ENCODE measurements around the gene MYLIP. TPM values are rescaled to one million over a fixed set of nuclear protein-coding genes. Genes with fewer than 3 reads are reported as not detected.
A peak's percentile ranks its signal among the peaks of the same experiment; 100 is the strongest.

The MYLIP gene
- total and polyA plus RNA-seq, 2 of the 13 experiments (the other 11 are each of a cell fraction or from before 2014, with no cell fraction given), result 3.4 to 10.8 TPM

DNA sequence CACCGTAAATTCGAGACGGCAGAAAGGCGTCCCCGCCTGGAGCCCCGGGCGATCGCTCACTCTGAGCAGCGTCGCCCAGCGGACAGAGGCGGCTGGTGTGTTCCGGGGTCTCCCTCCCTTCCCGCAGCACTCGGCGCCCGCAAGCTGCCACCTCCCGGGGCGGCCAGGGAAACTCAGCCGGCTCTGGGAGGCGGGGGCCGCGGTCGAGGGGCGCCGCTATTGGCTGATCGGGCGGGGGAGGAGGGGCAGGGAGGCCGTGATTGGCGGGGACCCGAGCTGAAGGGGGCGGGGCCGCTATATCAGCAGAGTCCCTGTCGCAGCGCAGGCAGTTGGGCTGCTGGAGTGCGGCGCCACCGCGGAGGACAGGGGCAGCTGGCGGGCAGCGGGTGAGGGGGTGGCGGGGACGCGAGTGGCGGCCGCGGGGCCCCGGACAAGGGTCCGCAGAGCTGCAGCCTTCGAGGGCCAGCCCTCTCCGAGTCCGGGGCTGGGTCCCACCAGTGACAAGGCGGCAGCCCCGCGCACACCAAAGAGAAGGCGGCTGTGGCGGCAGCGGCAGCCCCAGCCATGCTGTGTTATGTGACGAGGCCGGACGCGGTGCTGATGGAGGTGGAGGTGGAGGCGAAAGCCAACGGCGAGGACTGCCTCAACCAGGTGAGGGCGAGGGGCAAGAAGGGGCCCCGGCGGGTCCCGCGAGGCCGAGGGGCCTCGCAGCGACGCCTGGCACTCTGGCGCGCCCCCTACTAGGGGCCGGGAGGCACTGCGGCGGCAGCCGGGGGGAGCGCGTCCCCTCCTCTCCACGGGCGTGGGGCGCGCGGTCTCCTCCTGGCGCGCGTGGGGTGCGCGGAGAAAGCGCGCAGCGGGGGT is at the start of gene MYLIP (continued):
- TF ChIP-seq CCAR2 (optimal IDR thresholded peaks at IDR 0.05; ENCODE audit: low read depth, low read length), result no peak
- peak; percentile 96 for TF ChIP-seq ZSCAN31 (CRISPR knock-in tag; IDR thresholded peaks at IDR 0.05; ENCODE audit: low read depth)
- TF ChIP-seq DR1 (CRISPR knock-in tag; IDR thresholded peaks at IDR 0.05), result peak; percentile 99
- no peak for TF ChIP-seq CEBPB (IDR thresholded peaks at IDR 0.05; ENCODE audit: borderline replicate concordance, low read depth, low read length)
- TF ChIP-seq ZNF274 (CRISPR knock-in tag; IDR thresholded peaks at IDR 0.05), result peak; percentile 93
- TF ChIP-seq ZMAT3 (CRISPR knock-in tag; conservative IDR thresholded peaks at IDR 0.05), result peak; percentile 88
- TF ChIP-seq ZFP37 (CRISPR knock-in tag; IDR thresholded peaks at IDR 0.05; ENCODE audit: borderline replicate concordance), result peak; percentile 55; the same call in 1 of the 2 replicates
- no peak for TF ChIP-seq ZFYVE20 (CRISPR knock-in tag; IDR thresholded peaks at IDR 0.05; ENCODE audit: borderline replicate concordance, low read depth)
- peak; percentile 80; the same call in 1 of the 2 replicates for TF ChIP-seq ZNF232 (CRISPR knock-in tag; IDR thresholded peaks at IDR 0.05; ENCODE audit: borderline replicate concordance)
- no peak for TF ChIP-seq ZNF530 (CRISPR knock-in tag; IDR thresholded peaks at IDR 0.05; ENCODE audit: low read depth)
- no peak for TF ChIP-seq TCF7L2 (IDR thresholded peaks at IDR 0.05; ENCODE audit: low read depth, low read length)
- TF ChIP-seq ZFAT (CRISPR knock-in tag; conservative IDR thresholded peaks at IDR 0.05), result peak; percentile 80; the same call in 1 of the 2 replicates
- TF ChIP-seq PRDM4 (CRISPR knock-in tag; IDR thresholded peaks at IDR 0.05; ENCODE audit: borderline replicate concordance), result no peak; the same call in 1 of the 2 replicates
- no peak; the same call in 1 of the 2 replicates for TF ChIP-seq MEIS1 (CRISPR knock-in tag; IDR thresholded peaks at IDR 0.05; ENCODE audit: borderline replicate concordance)
- no peak; the same call in none of the 2 replicates for TF ChIP-seq ZNF749 (CRISPR knock-in tag; IDR thresholded peaks at IDR 0.05; ENCODE audit: borderline replicate concordance)
- no peak for TF ChIP-seq ZBTB21 (CRISPR knock-in tag; IDR thresholded peaks at IDR 0.05)
- TF ChIP-seq, protein P1, sequence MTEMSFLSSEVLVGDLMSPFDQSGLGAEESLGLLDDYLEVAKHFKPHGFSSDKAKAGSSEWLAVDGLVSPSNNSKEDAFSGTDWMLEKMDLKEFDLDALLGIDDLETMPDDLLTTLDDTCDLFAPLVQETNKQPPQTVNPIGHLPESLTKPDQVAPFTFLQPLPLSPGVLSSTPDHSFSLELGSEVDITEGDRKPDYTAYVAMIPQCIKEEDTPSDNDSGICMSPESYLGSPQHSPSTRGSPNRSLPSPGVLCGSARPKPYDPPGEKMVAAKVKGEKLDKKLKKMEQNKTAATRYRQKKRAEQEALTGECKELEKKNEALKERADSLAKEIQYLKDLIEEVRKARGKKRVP (CRISPR knock-in tag; IDR thresholded peaks at IDR 0.05), result peak in 1 of 2 experiments; percentile 77; a peak in 2 of 4 replicates
- peak; percentile 82 for TF ChIP-seq FOXK1 (CRISPR knock-in tag; IDR thresholded peaks at IDR 0.05; ENCODE audit: borderline replicate concordance, low read depth)
- TF ChIP-seq ZSCAN9 (CRISPR knock-in tag; IDR thresholded peaks at IDR 0.05; ENCODE audit: borderline replicate concordance), result peak; percentile 93; the same call in 1 of the 2 replicates
- TF ChIP-seq HNRNPH1 (optimal IDR thresholded peaks at IDR 0.05; ENCODE audit: low read depth, low read length), result no peak
- TF ChIP-seq, protein P2, sequence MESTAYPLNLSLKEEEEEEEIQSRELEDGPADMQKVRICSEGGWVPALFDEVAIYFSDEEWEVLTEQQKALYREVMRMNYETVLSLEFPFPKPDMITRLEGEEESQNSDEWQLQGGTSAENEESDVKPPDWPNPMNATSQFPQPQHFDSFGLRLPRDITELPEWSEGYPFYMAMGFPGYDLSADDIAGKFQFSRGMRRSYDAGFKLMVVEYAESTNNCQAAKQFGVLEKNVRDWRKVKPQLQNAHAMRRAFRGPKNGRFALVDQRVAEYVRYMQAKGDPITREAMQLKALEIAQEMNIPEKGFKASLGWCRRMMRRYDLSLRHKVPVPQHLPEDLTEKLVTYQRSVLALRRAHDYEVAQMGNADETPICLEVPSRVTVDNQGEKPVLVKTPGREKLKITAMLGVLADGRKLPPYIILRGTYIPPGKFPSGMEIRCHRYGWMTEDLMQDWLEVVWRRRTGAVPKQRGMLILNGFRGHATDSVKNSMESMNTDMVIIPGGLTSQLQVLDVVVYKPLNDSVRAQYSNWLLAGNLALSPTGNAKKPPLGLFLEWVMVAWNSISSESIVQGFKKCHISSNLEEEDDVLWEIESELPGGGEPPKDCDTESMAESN (CRISPR knock-in tag; conservative IDR thresholded peaks at IDR 0.05), result peak; percentile 93
- TF ChIP-seq ZNF740 (CRISPR knock-in tag; IDR thresholded peaks at IDR 0.05), result 0 out of 2 replicates have a peak, but pooled peaks have one; percentile 12
